Measurements from ENCODE around the gene ARID3A. TPM values are rescaled to one million over a fixed set of nuclear protein-coding genes. Genes with fewer than 3 reads are reported as not detected.

The ARID3A gene
- total and polyA plus RNA-seq, 2 of the 13 experiments (the other 11 are each of a cell fraction or from before 2014, with no cell fraction given), result 71.3 to 77.9 TPM

DNA sequence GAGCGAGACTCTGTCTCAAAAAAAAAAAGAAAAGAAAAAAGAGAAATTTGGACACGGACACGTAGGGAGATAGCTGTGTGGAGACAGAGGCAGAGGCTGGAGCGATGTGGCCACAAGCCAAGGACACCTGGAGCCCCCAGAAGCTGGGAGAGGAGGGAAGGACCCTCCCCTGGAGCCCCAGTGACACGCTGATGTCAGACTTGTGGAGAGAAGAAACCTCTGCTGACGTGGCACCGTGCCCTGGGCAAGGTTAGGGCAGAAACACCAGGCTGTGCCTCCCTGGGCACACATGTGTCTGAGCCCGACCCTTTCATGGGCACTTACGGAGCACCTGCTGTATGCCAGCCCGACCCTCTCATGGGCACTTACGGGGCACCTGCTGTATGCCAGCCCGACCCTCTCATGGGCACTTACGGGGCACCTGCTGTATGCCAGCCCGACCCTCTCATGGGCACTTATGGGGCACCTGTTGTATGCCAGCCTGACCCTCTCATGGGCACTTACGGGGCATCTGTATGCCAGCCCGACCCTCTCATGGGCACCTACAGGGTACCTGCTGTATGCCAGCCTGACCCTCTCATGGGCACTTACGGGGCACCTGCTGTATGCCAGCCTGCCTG is 17.8 kb downstream of the ARID3A start (continued):
- no peak for TF ChIP-seq ZNF652 (CRISPR knock-in tag; IDR thresholded peaks at IDR 0.05; ENCODE audit: borderline replicate concordance, low read depth)

DNA sequence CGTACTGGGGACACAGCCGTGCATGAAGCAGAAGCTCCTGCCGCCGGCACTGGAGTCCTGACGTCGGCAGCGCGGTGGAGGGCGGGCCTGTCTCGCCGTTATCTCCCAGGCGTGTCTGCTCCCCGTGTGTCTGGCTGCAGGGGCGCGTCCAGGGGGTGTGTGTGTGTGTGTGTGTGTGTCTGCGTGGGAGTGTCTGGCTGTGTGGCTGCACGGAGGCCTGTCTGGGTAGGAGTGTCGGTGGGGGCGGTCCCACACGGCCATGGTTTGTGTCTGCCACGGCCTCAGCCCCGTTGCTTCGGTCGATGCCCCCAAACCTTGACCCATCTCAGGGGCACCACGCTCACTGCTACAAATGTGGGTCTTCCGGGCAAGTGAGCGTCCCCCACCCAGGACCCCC is 18.3 kb downstream of the ARID3A start:
- intact Hi-C loops (cut with micrococcal nuclease; ENCODE audit: unreplicated experiment), result no loop called here
- Histone ChIP-seq H4K20me1 (ENCODE audit: insufficient read depth, low read length) (peaks cover 69% of the 10 kb centered on the region; the same call in 1 of the 2 replicates), H2AFZ (ENCODE audit: low read length) (no peak overlapping the region), H3K9me3 (ENCODE audit: low read length) (no peaks in the 10 kb centered on the region), H3K9ac (ENCODE audit: insufficient read depth, low read depth, low read length) (no peak overlapping the region), H3K4me1 (ENCODE audit: insufficient read depth, low read length) (peaks cover 46% of the 10 kb centered on the region), H3K79me2 (ENCODE audit: insufficient read depth, low read length) (peaks cover 81% of the 10 kb centered on the region), H3K4me3 (replicated peaks in 1 of 3; ENCODE audit: insufficient read depth in 1 of 3, low read depth in 2 of 3, low read length in 3 of 3) (no peak overlapping the region), H3K27me3 (ENCODE audit: control insufficient read depth in 1 of 2, insufficient read depth in 2 of 2, low read length in 2 of 2) (no peaks in the 10 kb centered on the region; a peak in 1 of 5 replicates), H3K27ac (ENCODE audit: extremely low read length, insufficient read depth, low read length) (no peak overlapping the region), H3K4me2 (ENCODE audit: low read depth, low read length) (no peak overlapping the region), H3K36me3 (replicated peaks in 1 of 2; ENCODE audit: control insufficient read depth in 1 of 2, insufficient read depth in 2 of 2, low read length in 2 of 2) (peaks cover 25 to 75% of the 10 kb centered on the region in 2 experiments)
- in situ Hi-C loops (cut with HindIII; ENCODE audit: extremely low pct_ligation_motif_present, low pct_unique_long_range_greater_than_20kb), result no loop called here
- ATAC-seq, result no peak
- DNase-seq (ENCODE audit: low spot score), result no peak
- BruUV-seq (replicated peaks), result no TSS peak
- ChIA-PET CTCF (ENCODE audit: low intra/inter-chr PET ratio, low total read pairs) (no interaction called here), POLR2A (interaction anchor here (2.6 kb wide), 1 partner anchor 8 kb away, joined by 18 read pairs; no protein-coding TSS in a partner anchor)
- 95% methylated on average over 18 of the region's 27 CpGs for WGBS (ENCODE audit: low lambda C conversion rate)
- TF ChIP-seq SP5 (CRISPR knock-in tag; IDR thresholded peaks at IDR 0.05; ENCODE audit: borderline replicate concordance, low read depth), result no peak
- TF ChIP-seq RBFOX2 (IDR thresholded peaks at IDR 0.05; ENCODE audit: low read depth, low read length), result peak; percentile 65
- TF ChIP-seq HNRNPL (IDR thresholded peaks at IDR 0.05; ENCODE audit: low read depth, low read length), result peak; percentile 94; the same call in 1 of the 2 replicates
- TF ChIP-seq ZBTB38 (CRISPR knock-in tag; IDR thresholded peaks at IDR 0.05), result 0 out of 2 replicates have a peak, but pooled peaks have one; percentile 53
- peak; percentile 91 for TF ChIP-seq AGO2 (optimal IDR thresholded peaks at IDR 0.05; ENCODE audit: low read depth, low read length)
- peak in 1 of 2 experiments; percentile 27; a peak in 1 of 4 replicates for TF ChIP-seq POLR2A (IDR thresholded peaks at IDR 0.05; ENCODE audit: insufficient read depth in 1 of 2, low read depth in 2 of 2, low read length in 2 of 2)
- TF ChIP-seq, protein P1, sequence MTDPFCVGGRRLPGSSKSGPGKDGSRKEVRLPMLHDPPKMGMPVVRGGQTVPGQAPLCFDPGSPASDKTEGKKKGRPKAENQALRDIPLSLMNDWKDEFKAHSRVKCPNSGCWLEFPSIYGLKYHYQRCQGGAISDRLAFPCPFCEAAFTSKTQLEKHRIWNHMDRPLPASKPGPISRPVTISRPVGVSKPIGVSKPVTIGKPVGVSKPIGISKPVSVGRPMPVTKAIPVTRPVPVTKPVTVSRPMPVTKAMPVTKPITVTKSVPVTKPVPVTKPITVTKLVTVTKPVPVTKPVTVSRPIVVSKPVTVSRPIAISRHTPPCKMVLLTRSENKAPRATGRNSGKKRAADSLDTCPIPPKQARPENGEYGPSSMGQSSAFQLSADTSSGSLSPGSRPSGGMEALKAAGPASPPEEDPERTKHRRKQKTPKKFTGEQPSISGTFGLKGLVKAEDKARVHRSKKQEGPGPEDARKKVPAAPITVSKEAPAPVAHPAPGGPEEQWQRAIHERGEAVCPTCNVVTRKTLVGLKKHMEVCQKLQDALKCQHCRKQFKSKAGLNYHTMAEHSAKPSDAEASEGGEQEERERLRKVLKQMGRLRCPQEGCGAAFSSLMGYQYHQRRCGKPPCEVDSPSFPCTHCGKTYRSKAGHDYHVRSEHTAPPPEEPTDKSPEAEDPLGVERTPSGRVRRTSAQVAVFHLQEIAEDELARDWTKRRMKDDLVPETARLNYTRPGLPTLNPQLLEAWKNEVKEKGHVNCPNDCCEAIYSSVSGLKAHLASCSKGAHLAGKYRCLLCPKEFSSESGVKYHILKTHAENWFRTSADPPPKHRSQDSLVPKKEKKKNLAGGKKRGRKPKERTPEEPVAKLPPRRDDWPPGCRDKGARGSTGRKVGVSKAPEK (CRISPR knock-in tag; IDR thresholded peaks at IDR 0.05; ENCODE audit: borderline replicate concordance), result no peak
- peak; percentile 46 for TF ChIP-seq RBM22 (optimal IDR thresholded peaks at IDR 0.05; ENCODE audit: low read length)
- no peak for TF ChIP-seq MXI1 (IDR thresholded peaks at IDR 0.05; ENCODE audit: borderline replicate concordance, low read depth, low read length)
- no peak for FAIRE-seq

Data from HepG2 (cell line).